Lower leg skin (tissue), 4 donors: ENCODE data around the gene CLEC20A. TPM values are rescaled to one million over a fixed set of nuclear protein-coding genes. Genes with fewer than 3 reads are reported as not detected.

Experiments used
- DNase-seq, 2 donors: peaks; one replicate each; pipeline ENCODE4 v3.0.0-alpha.2; 2019; ENCODE audit warnings: low spot score in 2 of 2
- H3K4me3 ChIP-seq: fragments of 200-600 bp; sonication (generic); 2 replicates; pipeline ENCODE4 v1.5.1; 2017; ENCODE audit warnings: mild to moderate bottlenecking, low read depth; ENCODE audit not compliant: poor library complexity, severe bottlenecking
- POLR2A ChIP-seq, 2 donors: fragments of 450-650 bp; IDR thresholded peaks; one replicate each; pipeline ENCODE4 v1.6.1; 2016 to 2017; ENCODE audit warnings: antibody characterized with exemption in 2 of 2, mild to moderate bottlenecking in 1 of 2, moderate library complexity in 1 of 2
- WGBS, 2 donors: methylation state at CpG; one replicate each; pipeline ENCODE4 v1.1.5; 2018; 5-methylcytosine and 5-hydroxymethylcytosine counted together
- intact Hi-C: fragments of 100-400 bp; cut with DNase I; formaldehyde crosslinking; loops from one replicate; pipeline ENCODE4 v1.15.0; 2023; ENCODE audit warnings: low total_unique reads
- total RNA-seq, 4 donors: library from RNA; depleted of rRNA; stranded (reverse); fragments of >200 nt; gene quantifications; one replicate each; pipeline ENCODE4 v1.1.0, GENCODE V29; 2016
- TF ChIP-seq, protein P1 (sequence below), 3 donors: fragments of 450-650 bp; IDR thresholded peaks; one replicate each; pipeline ENCODE4 v1.5.1; 2016; ENCODE audit warnings: antibody characterized with exemption in 3 of 3, mild to moderate bottlenecking in 3 of 3, moderate library complexity in 2 of 3

The CLEC20A gene
- total RNA-seq, 4 donors from 2014 or later, result not detected

- intact Hi-C loops, result loop anchor here (5.0 kb wide), 1 partner anchor 461 kb away; no protein-coding TSS in a partner anchor
- H3K4me3 ChIP-seq, result no peak overlapping the region
- DNase-seq, result no peak
- no peak for TF ChIP-seq POLR2A (IDR thresholded peaks at IDR 0.05)
- TF ChIP-seq, protein P1, sequence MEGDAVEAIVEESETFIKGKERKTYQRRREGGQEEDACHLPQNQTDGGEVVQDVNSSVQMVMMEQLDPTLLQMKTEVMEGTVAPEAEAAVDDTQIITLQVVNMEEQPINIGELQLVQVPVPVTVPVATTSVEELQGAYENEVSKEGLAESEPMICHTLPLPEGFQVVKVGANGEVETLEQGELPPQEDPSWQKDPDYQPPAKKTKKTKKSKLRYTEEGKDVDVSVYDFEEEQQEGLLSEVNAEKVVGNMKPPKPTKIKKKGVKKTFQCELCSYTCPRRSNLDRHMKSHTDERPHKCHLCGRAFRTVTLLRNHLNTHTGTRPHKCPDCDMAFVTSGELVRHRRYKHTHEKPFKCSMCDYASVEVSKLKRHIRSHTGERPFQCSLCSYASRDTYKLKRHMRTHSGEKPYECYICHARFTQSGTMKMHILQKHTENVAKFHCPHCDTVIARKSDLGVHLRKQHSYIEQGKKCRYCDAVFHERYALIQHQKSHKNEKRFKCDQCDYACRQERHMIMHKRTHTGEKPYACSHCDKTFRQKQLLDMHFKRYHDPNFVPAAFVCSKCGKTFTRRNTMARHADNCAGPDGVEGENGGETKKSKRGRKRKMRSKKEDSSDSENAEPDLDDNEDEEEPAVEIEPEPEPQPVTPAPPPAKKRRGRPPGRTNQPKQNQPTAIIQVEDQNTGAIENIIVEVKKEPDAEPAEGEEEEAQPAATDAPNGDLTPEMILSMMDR (IDR thresholded peaks at IDR 0.05), result no peak
- WGBS, 2 donors, result 96 to 98% methylated on average over 5 of the region's 5 CpGs
Observed at GRCh38 chr1:178541379-178541778, 44.6 kb upstream of the CLEC20A start.

DNA sequence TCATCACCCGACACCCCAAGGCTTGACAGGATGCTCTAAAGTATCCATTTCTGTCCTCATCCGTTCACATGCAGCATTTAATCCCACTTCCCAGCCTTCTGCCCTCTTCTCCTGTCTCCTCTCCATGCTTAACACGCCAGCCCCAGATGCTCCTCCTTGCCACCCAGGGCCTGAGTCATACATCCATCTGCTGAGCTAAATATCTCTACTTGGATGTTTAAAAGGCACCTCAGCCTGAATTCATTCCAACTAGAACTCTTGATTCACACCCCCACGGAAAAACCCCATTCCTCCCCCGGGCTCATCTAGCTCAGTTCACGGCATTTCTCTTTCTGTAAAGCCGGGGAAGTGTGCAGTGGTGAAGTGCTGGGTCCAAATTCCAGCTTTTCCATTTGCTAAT lies 43.9 kb upstream of the CLEC20A start:
- DNase-seq, result no peak
- TF ChIP-seq, protein P1 (IDR thresholded peaks at IDR 0.05), result no peak
- no peak for TF ChIP-seq POLR2A (IDR thresholded peaks at IDR 0.05)
- 51 to 62% methylated on average over 7 of the region's 7 CpGs for WGBS, 2 donors
- H3K4me3 ChIP-seq, result no peak overlapping the region
- intact Hi-C loops, result loop anchor here (5.0 kb wide), 1 partner anchor 462 kb away; no protein-coding TSS in a partner anchor

DNA sequence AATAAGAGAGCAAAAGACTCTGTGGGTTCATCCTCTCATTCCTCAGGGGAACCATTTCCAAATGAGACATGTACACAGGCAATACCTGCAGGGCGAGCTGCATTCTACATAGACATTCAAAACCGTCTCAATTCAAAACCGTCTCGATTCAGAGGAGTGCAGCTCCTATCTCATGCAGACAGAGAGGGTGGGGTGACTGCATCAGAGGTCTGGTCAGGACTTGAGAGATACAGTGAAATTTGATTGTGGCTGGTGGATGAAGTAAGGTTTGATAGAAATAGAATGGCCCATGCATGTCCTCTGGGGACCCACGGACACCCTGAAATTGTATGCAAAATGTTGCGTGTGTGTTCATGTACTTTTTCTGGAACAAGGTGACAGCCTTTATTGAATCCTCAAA lies 43.4 kb upstream of the CLEC20A start:
- 63% methylated on average over 6 of the region's 6 CpGs for WGBS, 2 donors
- TF ChIP-seq POLR2A (IDR thresholded peaks at IDR 0.05), result no peak
- TF ChIP-seq, protein P1 (IDR thresholded peaks at IDR 0.05), result no peak
- intact Hi-C loops, result loop anchor here (5.0 kb wide), 1 partner anchor 462 kb away; no protein-coding TSS in a partner anchor
- no peak overlapping the region for H3K4me3 ChIP-seq
- DNase-seq, result no peak

GRCh38 chr1:178539291-178539690 lies 42.5 kb upstream of the CLEC20A start:
- 77 to 81% methylated on average over 7 of the region's 7 CpGs for WGBS, 2 donors
- TF ChIP-seq, protein P1 (IDR thresholded peaks at IDR 0.05), result no peak
- no peak overlapping the region for H3K4me3 ChIP-seq
- intact Hi-C loops, result loop anchor here (10.0 kb wide), 1 partner anchor 826 kb away; the partner anchor contains the start of gene AXDND1
- DNase-seq, result no peak

DNA sequence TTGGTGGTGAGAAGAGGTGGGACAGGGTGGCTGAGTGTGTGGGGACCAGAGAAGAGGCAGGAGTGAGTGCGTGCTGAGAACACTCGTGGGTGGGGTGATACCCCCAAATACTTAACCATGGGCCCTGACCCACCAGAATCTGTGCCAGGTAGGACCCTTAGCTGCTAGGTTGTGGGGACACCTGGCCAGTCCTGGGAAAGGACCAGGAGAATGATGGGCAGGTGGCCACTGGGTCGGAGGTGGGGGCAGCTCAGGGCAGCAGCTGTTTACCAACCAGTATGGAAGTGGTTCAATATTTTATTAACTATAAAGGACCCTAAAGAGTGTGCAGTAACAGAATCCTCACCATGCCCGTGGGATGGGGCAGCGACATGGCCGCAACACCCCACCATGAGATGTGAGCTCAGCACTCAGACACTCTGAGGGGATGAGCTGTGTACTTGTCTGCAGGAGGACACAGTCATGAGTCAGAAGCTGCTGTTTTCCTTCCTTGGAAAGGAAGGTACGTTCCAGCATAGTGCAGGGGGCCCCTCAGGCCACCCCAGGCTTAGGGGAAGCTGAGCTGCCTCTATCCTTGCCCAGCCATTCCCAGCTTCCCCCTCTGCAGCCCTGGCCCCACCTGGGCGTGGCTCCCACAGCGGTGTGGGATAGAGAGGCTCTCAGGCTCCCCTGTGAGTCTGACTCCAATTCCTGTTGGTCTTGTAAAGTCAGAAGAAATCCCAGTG lies 41.6 kb upstream of the CLEC20A start:
- intact Hi-C loops, result loop anchor here (10.0 kb wide), 1 partner anchor 826 kb away; the partner anchor contains the start of gene AXDND1
- no peak for DNase-seq
- 64 to 70% methylated on average over 9 of the region's 9 CpGs for WGBS, 2 donors
- TF ChIP-seq POLR2A (IDR thresholded peaks at IDR 0.05), result no peak
- TF ChIP-seq, protein P1 (IDR thresholded peaks at IDR 0.05), result no peak
- H3K4me3 ChIP-seq, result no peak overlapping the region
